ENCODE measurements around the gene PKLR.
A peak's percentile ranks its signal among the peaks of the same experiment; 100 is the strongest.
"Not testable (repeated sequence)": the region's sequence is repeated elsewhere in the genome, so short reads cannot be mapped to it uniquely, and the experiment has no call there.

Gene PKLR

GRCh38 chr1:155316922-155317321, 15.7 kb upstream of the PKLR start:
- DNase-seq = no peak

GRCh38 chr1:155313261-155313660, 12.0 kb upstream of the PKLR start:
- no peak for DNase-seq

GRCh38 chr1:155309423-155310021, 8.3 kb upstream of the PKLR start:
- DNase-seq = no peak

GRCh38 chr1:155308493-155309422, 7.5 kb upstream of the PKLR start, which contains the start of gene FDPS:
FDPS (plus strand) TSS chr1:155308866; CDS start chr1:155309790, 924 bp downstream.
- peak; percentile 99 for DNase-seq

- DNase-seq = peak; percentile 30 to 32
Observed at GRCh38 chr1:155307247-155307740, 6.1 kb upstream of the PKLR start.

GRCh38 chr1:155305881-155306391, 4.7 kb upstream of the PKLR start:
- DNase-seq = no peak

GRCh38 chr1:155304558-155305063, 3.4 kb upstream of the PKLR start:
- DNase-seq = no peak

GRCh38 chr1:155300553-155301329, 497 bp downstream of the PKLR start:
- no peak for DNase-seq

- DNase-seq = no peak
Observed at GRCh38 chr1:155300024-155300423, 1.2 kb downstream of the PKLR start.

- DNase-seq = no peak
Observed at GRCh38 chr1:155297384-155297783, 3.9 kb downstream of the PKLR start.

GRCh38 chr1:155296661-155297060, 4.6 kb downstream of the PKLR start:
- no peak for DNase-seq

- DNase-seq = no peak
Observed at GRCh38 chr1:155295942-155296267, 5.3 kb downstream of the PKLR start.

GRCh38 chr1:155295183-155295941, 5.9 kb downstream of the PKLR start:
- no peak for DNase-seq

GRCh38 chr1:155294520-155295182, 6.6 kb downstream of the PKLR start:
- DNase-seq = no peak

GRCh38 chr1:155293086-155293749, 8.0 kb downstream of the PKLR start:
- no peak for DNase-seq

- not testable (repeated sequence) for DNase-seq
Observed at GRCh38 chr1:155291006-155291405, 10.2 kb downstream of the PKLR start.

- DNase-seq = no peak
Observed at GRCh38 chr1:155287987-155288543, 13.2 kb downstream of the PKLR start.

- DNase-seq = no peak
Observed at GRCh38 chr1:155286544-155286943, 14.7 kb downstream of the PKLR start.

GRCh38 chr1:155285631-155286044, 15.6 kb downstream of the PKLR start:
- DNase-seq = no peak

- DNase-seq = no peak
Observed at GRCh38 chr1:155285063-155285462, 16.2 kb downstream of the PKLR start.

- no peak for DNase-seq
Observed at GRCh38 chr1:155284476-155284875, 16.8 kb downstream of the PKLR start.

Data from CD4-positive, alpha-beta T cell treated with Interleukin-4 for 1 hour (primary cell).